ENCODE data around the gene TRPM3.

The TRPM3 gene

GRCh38 chr9:70945301-70945700 lies 176.1 kb downstream of the TRPM3 start:
- Histone ChIP-seq H3K4me3 (replicated peaks; ENCODE audit: insufficient read depth, low read length) (no peak overlapping the region), H3K27me3 (ENCODE audit: insufficient read depth, poor library complexity, severe bottlenecking) (no peaks in the 10 kb centered on the region), H3K27ac (replicated peaks) (no peak overlapping the region)
- no peak for DNase-seq (ENCODE audit: low read depth in 1 of 2, low spot score in 1 of 2)
- TF ChIP-seq CTCF (IDR thresholded peaks at IDR 0.05; ENCODE audit: insufficient read depth, low read length) (no peak), GABPA (IDR thresholded peaks at IDR 0.05; ENCODE audit: low read depth) (no peak), SPI1 (IDR thresholded peaks at IDR 0.05; ENCODE audit: borderline replicate concordance, low read depth) (no peak), REST (IDR thresholded peaks at IDR 0.05; ENCODE audit: insufficient replicate concordance, low read depth) (no peak), POLR2AphosphoS5 (IDR thresholded peaks at IDR 0.05; ENCODE audit: low read depth) (no peak)

GRCh38 chr9:70941191-70941590 lies 180.2 kb downstream of the TRPM3 start:
- H3K27ac ChIP-seq (replicated peaks): no peak overlapping the region
- H3K27me3 ChIP-seq (ENCODE audit: insufficient read depth, poor library complexity, severe bottlenecking): no peaks in the 10 kb centered on the region
- no peak overlapping the region for H3K4me3 ChIP-seq (replicated peaks; ENCODE audit: insufficient read depth, low read length)
- TF ChIP-seq CTCF (IDR thresholded peaks at IDR 0.05; ENCODE audit: insufficient read depth, low read length) (no peak), SPI1 (IDR thresholded peaks at IDR 0.05; ENCODE audit: borderline replicate concordance, low read depth) (no peak), GABPA (IDR thresholded peaks at IDR 0.05; ENCODE audit: low read depth) (no peak), POLR2AphosphoS5 (IDR thresholded peaks at IDR 0.05; ENCODE audit: low read depth) (no peak), REST (IDR thresholded peaks at IDR 0.05; ENCODE audit: insufficient replicate concordance, low read depth) (no peak)
- no peak for DNase-seq (ENCODE audit: low read depth in 1 of 2, low spot score in 1 of 2)

- no peak overlapping the region for H3K4me3 ChIP-seq (replicated peaks; ENCODE audit: insufficient read depth, low read length)
- H3K27me3 ChIP-seq (ENCODE audit: insufficient read depth, poor library complexity, severe bottlenecking): no peaks in the 10 kb centered on the region
- no peak overlapping the region for H3K27ac ChIP-seq (replicated peaks)
- no peak for DNase-seq (ENCODE audit: low read depth in 1 of 2, low spot score in 1 of 2)
- no peak for TF ChIP-seq GABPA (IDR thresholded peaks at IDR 0.05; ENCODE audit: low read depth)
- TF ChIP-seq SPI1 (IDR thresholded peaks at IDR 0.05; ENCODE audit: borderline replicate concordance, low read depth): no peak
- TF ChIP-seq CTCF (IDR thresholded peaks at IDR 0.05; ENCODE audit: insufficient read depth, low read length): no peak
- TF ChIP-seq POLR2AphosphoS5 (IDR thresholded peaks at IDR 0.05; ENCODE audit: low read depth): no peak
- TF ChIP-seq REST (IDR thresholded peaks at IDR 0.05; ENCODE audit: insufficient replicate concordance, low read depth): no peak
Observed at GRCh38 chr9:70940605-70941004, 180.8 kb downstream of the TRPM3 start.
